Stomach (tissue), 9 donors: ENCODE data around the gene TMEM17. TPM values are rescaled to one million over a fixed set of nuclear protein-coding genes. Genes with fewer than 3 reads are reported as not detected.

Experiments
- DNase-seq, 2 donors: peaks; one replicate each; pipeline versions ENCODE4 v3.0.0 to v3.0.0-alpha.2; 2013 to 2019
- H3K27ac ChIP-seq, 5 donors: fragments of 200-600 bp in 4 of 5; sonication (generic) in 4 of 5; one replicate each; pipeline ENCODE4 v1.5.1; 2013 to 2019; ENCODE audit warnings: mild to moderate bottlenecking in 1 of 5, moderate library complexity in 1 of 5
- H3K27me3 ChIP-seq, 3 donors: fragments of 200-600 bp; sonication (generic); one replicate each; pipeline ENCODE4 v1.5.1; 2017 to 2019; ENCODE audit warnings: mixed run types in 1 of 3
- H3K36me3 ChIP-seq, 4 donors: fragments of 200-600 bp; sonication (generic); 1 replicate in 3 of 4; 2 replicates in 1 of 4; pipeline ENCODE4 v1.5.1; 2016 to 2019
- H3K4me1 ChIP-seq, 4 donors: fragments of 200-600 bp; sonication (generic); one replicate each; pipeline ENCODE4 v1.5.1; 2016 to 2019
- H3K4me3 ChIP-seq, 4 donors: fragments of 200-600 bp; sonication (generic) in 3 of 4; one replicate each; pipeline ENCODE4 v1.5.1; 2016 to 2019; ENCODE audit warnings: mild to moderate bottlenecking in 1 of 4
- H3K9me3 ChIP-seq, 4 donors: fragments of 200-600 bp; sonication (generic); one replicate each; pipeline ENCODE4 v1.5.1; 2016 to 2019
- EP300 ChIP-seq: sonication (generic); formaldehyde crosslinking; IDR thresholded peaks from one replicate; pipeline ENCODE4 v1.6.1; 2017; ENCODE audit warnings: antibody characterized with exemption
- POLR2A ChIP-seq, 4 donors: fragments of 450-650 bp; IDR thresholded peaks; one replicate each; pipeline ENCODE4 v1.6.1; 2016; ENCODE audit warnings: antibody characterized with exemption in 4 of 4, control low read depth in 2 of 4, mild to moderate bottlenecking in 1 of 4, moderate library complexity in 1 of 4
- POLR2AphosphoS5 ChIP-seq, 3 donors: sonication (generic); formaldehyde crosslinking; IDR thresholded peaks; one replicate each; pipeline ENCODE4 v1.6.1; 2016; ENCODE audit warnings: antibody characterized with exemption in 3 of 3
- WGBS, 5 donors: extraction: QIAGEN DNeasy Blood & Tissue Kit in 3 of 5; methylation state at CpG; one replicate each; pipeline versions ENCODE4 v1.1.5 to v1.1.7; 2013 to 2018; 5-methylcytosine and 5-hydroxymethylcytosine counted together
- intact Hi-C: fragments of 100-400 bp; cut with DNase I; formaldehyde crosslinking; loops from one replicate; pipeline ENCODE4 v1.15.1; 2023; ENCODE audit warnings: low total_unique reads
- polyA plus RNA-seq, 3 donors: library from polyadenylated mRNA; stranded (reverse); fragments of 200-250 nt; gene quantifications; one replicate each; pipeline ENCODE4 v1.2.3, GENCODE V29; 2013
- total RNA-seq, 5 donors: library from RNA; depleted of rRNA; stranded (reverse); fragments of >200 nt; gene quantifications; one replicate each; pipeline versions ENCODE4 v1.1.0 to v1.2.3, GENCODE V29; 2014 to 2016
- TF ChIP-seq, protein P1 (sequence below), 7 experiments: fragments of 450-650 bp in 4 of 7; fragments of 200-600 bp in 3 of 7; sonication (generic) in 3 of 7; IDR thresholded peaks; one replicate each; pipeline ENCODE4 v1.5.1; 2016 to 2019; ENCODE audit warnings: antibody characterized with exemption in 7 of 7, control low read depth in 2 of 7, mild to moderate bottlenecking in 1 of 7
- donor health status: healthy with polysubstance abuse.
- donor health status: Bipolar disorder and iron deficiency.
- donor health status: healthy.

Gene TMEM17
- total and polyA plus RNA-seq, 8 donors, result 0.87 to 2.2 (median 1.2) TPM; not detected in 3

DNA sequence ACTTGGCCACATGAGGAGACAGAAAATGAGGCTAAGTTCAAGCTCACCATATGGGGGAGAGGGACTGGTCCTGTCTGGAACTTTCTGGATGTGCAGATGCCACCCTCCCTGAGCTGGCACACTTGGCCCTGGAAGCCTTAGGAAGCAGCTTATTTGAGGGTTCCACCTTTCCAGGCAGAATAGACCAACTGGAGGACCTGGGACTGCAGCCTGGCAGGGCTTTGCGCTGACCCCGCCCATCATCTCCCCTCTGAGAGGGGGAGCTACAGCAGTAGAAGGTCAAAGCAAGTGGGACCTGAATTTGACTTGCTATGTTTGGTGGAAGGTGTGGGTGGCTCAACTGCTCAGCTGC lies 39.5 kb downstream of the TMEM17 start:
- intact Hi-C loops, result no loop called here
- Histone ChIP-seq H3K27me3 (no peaks in the 10 kb centered on the region), H3K4me3 (no peak overlapping the region), H3K36me3 (no peaks in the 10 kb centered on the region), H3K9me3 (no peaks in the 10 kb centered on the region), H3K4me1 (peaks cover 0 to 37% (median 12%) of the 10 kb centered on the region in 4 donors), H3K27ac (peak overlapping the region in 1 of 5 donors; percentile 56)
- DNase-seq, result no peak
- WGBS, 5 donors, result 83 to 100% (median 94%) methylated on average over 2 of the region's 2 CpGs
- TF ChIP-seq POLR2AphosphoS5 (IDR thresholded peaks at IDR 0.05) (no peak), POLR2A (IDR thresholded peaks at IDR 0.05) (no peak), EP300 (no peak)
- TF ChIP-seq, protein P1, sequence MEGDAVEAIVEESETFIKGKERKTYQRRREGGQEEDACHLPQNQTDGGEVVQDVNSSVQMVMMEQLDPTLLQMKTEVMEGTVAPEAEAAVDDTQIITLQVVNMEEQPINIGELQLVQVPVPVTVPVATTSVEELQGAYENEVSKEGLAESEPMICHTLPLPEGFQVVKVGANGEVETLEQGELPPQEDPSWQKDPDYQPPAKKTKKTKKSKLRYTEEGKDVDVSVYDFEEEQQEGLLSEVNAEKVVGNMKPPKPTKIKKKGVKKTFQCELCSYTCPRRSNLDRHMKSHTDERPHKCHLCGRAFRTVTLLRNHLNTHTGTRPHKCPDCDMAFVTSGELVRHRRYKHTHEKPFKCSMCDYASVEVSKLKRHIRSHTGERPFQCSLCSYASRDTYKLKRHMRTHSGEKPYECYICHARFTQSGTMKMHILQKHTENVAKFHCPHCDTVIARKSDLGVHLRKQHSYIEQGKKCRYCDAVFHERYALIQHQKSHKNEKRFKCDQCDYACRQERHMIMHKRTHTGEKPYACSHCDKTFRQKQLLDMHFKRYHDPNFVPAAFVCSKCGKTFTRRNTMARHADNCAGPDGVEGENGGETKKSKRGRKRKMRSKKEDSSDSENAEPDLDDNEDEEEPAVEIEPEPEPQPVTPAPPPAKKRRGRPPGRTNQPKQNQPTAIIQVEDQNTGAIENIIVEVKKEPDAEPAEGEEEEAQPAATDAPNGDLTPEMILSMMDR (IDR thresholded peaks at IDR 0.05), result no peak

DNA sequence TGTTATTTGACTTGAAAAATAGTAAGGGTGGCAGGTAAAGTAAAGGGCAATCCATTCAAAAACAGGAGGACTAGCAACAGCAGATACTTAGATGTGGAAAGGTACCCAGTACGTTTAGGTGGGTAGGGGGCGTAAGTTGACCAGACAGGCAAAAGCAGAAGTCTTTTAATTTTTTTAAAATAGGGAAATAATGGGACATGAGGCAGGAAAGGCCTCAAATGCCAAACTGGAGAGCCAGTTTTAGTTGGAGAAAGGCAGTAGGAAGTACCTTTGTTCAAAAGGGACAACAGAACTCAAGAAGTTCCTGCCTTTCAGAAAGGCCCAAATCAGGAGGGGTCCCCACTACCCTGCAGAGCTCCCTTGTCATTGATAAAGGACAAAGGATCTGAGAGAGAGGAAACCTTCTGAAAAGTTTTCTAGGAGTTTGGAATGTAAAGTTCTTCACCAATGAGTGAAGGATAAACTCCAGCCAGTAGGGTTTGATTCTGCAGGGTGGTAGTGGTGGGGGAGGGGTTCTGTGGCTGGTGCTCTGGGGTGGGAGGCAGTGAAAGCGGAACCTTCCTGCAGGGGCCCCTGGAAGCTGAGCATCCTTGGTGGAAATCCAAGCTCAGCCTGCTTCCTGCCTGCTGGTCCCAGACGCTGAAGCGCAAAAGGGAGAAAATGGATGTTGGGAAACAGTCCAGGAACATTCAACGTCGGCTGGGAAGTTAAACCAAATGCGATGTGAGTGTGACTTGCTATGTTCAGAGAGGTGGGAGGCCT lies 40.1 kb downstream of the TMEM17 start:
- intact Hi-C loops, result no loop called here
- H3K27ac ChIP-seq, result peak overlapping the region in 1 of 5 donors; percentile 56

DNA sequence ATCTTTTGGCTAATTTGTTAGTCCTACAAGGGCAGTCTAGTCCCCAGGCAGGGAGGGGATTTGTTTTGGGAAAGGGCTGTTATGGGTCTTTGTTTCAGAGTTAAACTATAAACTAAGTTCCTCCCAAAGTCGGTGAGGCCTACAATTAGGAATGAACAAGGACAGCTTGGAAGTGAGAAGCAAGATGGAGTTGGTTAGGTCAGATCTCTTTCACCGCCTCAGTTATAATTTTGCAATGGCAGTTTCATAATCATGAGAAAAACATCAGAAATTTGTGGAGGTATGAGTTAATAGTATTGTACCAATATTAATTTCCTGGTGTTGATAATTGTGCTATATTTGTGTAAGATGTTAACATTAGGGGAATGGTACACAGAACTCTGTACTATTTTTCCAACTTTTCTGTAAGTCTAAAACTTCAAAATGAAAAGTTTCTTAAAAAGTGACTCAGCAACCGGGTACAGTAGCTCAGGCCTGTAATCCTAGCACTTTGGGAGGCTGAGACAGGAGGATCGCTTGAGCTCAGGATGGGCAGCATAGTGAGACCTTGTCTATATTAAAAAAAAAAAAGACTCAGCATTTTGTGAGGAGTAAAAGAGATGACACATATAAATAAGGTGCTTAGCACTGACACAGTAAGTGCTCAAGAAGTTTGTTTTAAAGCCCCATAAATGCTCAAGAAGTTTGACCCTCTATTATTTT lies 40.8 kb downstream of the TMEM17 start:
- H3K27me3 ChIP-seq, result no peaks in the 10 kb centered on the region
- TF ChIP-seq, protein P1 (IDR thresholded peaks at IDR 0.05), result no peak
- TF ChIP-seq EP300 (no peak), POLR2AphosphoS5 (IDR thresholded peaks at IDR 0.05) (no peak), POLR2A (IDR thresholded peaks at IDR 0.05) (no peak)
- H3K4me1 ChIP-seq, result peaks cover 0 to 32% (median 12%) of the 10 kb centered on the region in 4 donors
- H3K27ac ChIP-seq, result no peak overlapping the region
- no peaks in the 10 kb centered on the region for H3K36me3 ChIP-seq
- 78 to 90% (median 83%) methylated on average over 4 of the region's 4 CpGs for WGBS, 5 donors
- no peak overlapping the region for H3K4me3 ChIP-seq
- intact Hi-C loops, result no loop called here
- no peaks in the 10 kb centered on the region for H3K9me3 ChIP-seq
- DNase-seq, result no peak

More for the DNA sequence above, 40.1 kb downstream of the TMEM17 start:
- Histone ChIP-seq H3K36me3 (no peaks in the 10 kb centered on the region), H3K27me3 (no peaks in the 10 kb centered on the region), H3K4me1 (peaks cover 0 to 35% (median 12%) of the 10 kb centered on the region in 4 donors), H3K9me3 (no peaks in the 10 kb centered on the region), H3K4me3 (no peak overlapping the region)
- 64 to 75% (median 67%) methylated on average over 8 of the region's 8 CpGs for WGBS, 5 donors
- TF ChIP-seq, protein P1 (IDR thresholded peaks at IDR 0.05), result no peak
- peak in 1 of 2 donors; percentile 86 for DNase-seq

DNA sequence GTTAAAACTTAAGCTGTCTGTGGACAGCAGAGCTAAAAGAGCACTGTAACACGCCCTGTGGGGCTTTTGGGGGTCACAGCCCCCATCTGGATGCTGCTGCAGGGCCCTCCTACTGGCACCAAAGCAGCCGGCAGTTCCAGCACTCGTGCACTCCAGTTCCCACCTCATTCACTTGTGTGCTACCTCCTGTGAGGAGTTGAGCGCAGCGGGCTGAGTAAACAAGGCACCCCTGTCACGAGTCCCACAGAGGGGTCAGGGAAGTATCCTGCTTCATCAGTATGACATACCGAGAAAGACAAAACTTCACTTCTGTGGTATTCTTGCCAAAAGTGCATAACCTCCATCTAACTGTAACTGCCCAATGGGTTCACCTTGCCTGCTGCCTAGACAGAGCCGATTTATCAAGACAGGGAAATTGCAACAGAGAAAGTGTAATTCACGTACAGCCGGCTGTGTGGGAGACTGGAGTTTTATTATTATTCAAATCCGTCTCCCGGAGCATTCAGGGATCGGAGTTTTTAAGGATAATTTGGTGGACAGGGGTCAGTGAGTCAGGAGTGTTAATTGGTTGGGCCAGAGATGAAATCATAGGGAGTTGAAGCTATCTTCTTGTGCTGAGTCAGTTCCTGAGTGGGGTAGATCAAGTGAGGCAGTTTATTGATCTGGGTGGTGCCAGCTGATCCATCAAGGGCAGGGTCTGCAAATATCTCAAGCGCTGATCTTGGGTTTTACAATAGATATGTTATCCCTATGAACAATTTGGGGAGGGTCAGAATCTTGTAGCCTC lies 41.6 kb downstream of the TMEM17 start:
- Histone ChIP-seq H3K4me3 (no peak overlapping the region), H3K4me1 (peaks cover 0 to 24% (median 12%) of the 10 kb centered on the region in 4 donors), H3K27ac (no peak overlapping the region), H3K27me3 (no peaks in the 10 kb centered on the region), H3K9me3 (no peaks in the 10 kb centered on the region), H3K36me3 (no peaks in the 10 kb centered on the region)
- no peak for DNase-seq
- TF ChIP-seq POLR2A (IDR thresholded peaks at IDR 0.05), result no peak
- no peak for TF ChIP-seq EP300
- no peak for TF ChIP-seq POLR2AphosphoS5 (IDR thresholded peaks at IDR 0.05)
- TF ChIP-seq, protein P1 (IDR thresholded peaks at IDR 0.05), result no peak
- WGBS, 5 donors, result 85 to 94% (median 92%) methylated on average over 14 of the region's 14 CpGs
- intact Hi-C loops, result no loop called here
